ENCODE data around the gene CLDN6. TPM values are rescaled to one million over a fixed set of nuclear protein-coding genes. Genes with fewer than 3 reads are reported as not detected.

CLDN6 gene
- total RNA-seq, 1 donor from 2014 or later, result not detected

GRCh38 chr16:2974319-2975056 lies 43.5 kb downstream of the CLDN6 start:
- intact Hi-C loops (cut with micrococcal nuclease), result no loop called here

- intact Hi-C loops (cut with micrococcal nuclease), result no loop called here
Measured at GRCh38 chr16:2973605-2974318, 44.2 kb downstream of the CLDN6 start.

- intact Hi-C loops (cut with micrococcal nuclease), result no loop called here
Measured at GRCh38 chr16:2973093-2973492, 44.9 kb downstream of the CLDN6 start.

- intact Hi-C loops (cut with micrococcal nuclease), result no loop called here
Measured at GRCh38 chr16:2971985-2972784, 45.8 kb downstream of the CLDN6 start.

GRCh38 chr16:2971134-2971984 lies 46.6 kb downstream of the CLDN6 start:
- intact Hi-C loops (cut with micrococcal nuclease), result no loop called here

GRCh38 chr16:2970563-2970962 lies 47.4 kb downstream of the CLDN6 start:
- intact Hi-C loops (cut with micrococcal nuclease), result loop anchor here (1.0 kb wide), 1 partner anchor 10 kb away; the partner anchor contains the start of gene PKMYT1

- intact Hi-C loops (cut with micrococcal nuclease), result loop anchor here (1.0 to 5.0 kb wide), 3 partner anchors 10 to 249 kb away; partner anchors contain the start of genes HCFC1R1, PKMYT1, PRSS27 and THOC6
Measured at GRCh38 chr16:2969545-2970521, 48.1 kb downstream of the CLDN6 start.

- intact Hi-C loops (cut with micrococcal nuclease), result loop anchor here (2.0 to 5.0 kb wide), 2 partner anchors 53 to 248 kb away; partner anchors contain the start of genes HCFC1R1, PRSS27, THOC6 and TNFRSF12A
Measured at GRCh38 chr16:2968738-2969544, 49.0 kb downstream of the CLDN6 start, which contains the start of gene PAQR4. PAQR4 (plus strand) TSS chr16:2969348; CDS start chr16:2969675, 327 bp downstream.

- intact Hi-C loops (cut with micrococcal nuclease), result loop anchor here (2.0 to 5.0 kb wide), 2 partner anchors 54 to 248 kb away; partner anchors contain the start of genes HCFC1R1, PRSS27, THOC6 and TNFRSF12A
Measured at GRCh38 chr16:2968368-2968737, 49.6 kb downstream of the CLDN6 start.

GRCh38 chr16:2967721-2968161 lies 50.2 kb downstream of the CLDN6 start:
- intact Hi-C loops (cut with micrococcal nuclease), result loop anchor here (2.0 to 5.0 kb wide), 2 partner anchors 55 to 247 kb away; partner anchors contain the start of genes HCFC1R1, PRSS27, THOC6 and TNFRSF12A

GRCh38 chr16:2967211-2967631 lies 50.8 kb downstream of the CLDN6 start:
- intact Hi-C loops (cut with micrococcal nuclease), result loop anchor here (5.0 kb wide), 1 partner anchor 55 kb away; the partner anchor contains the start of genes HCFC1R1, THOC6 and TNFRSF12A

- intact Hi-C loops (cut with micrococcal nuclease), result loop anchor here (5.0 kb wide), 1 partner anchor 56 kb away; the partner anchor contains the start of genes HCFC1R1, THOC6 and TNFRSF12A
Measured at GRCh38 chr16:2966808-2967191, 51.2 kb downstream of the CLDN6 start.

- intact Hi-C loops (cut with micrococcal nuclease), result loop anchor here (5.0 kb wide), 1 partner anchor 56 kb away; the partner anchor contains the start of genes HCFC1R1, THOC6 and TNFRSF12A
Measured at GRCh38 chr16:2966043-2966807, 51.8 kb downstream of the CLDN6 start.
